HEK293T (cell line): ENCODE results near the gene KRT14.

Experiments
- L3MBTL2 ChIP-seq: fragments of 450-650 bp; conservative IDR thresholded peaks from 2 replicates; pipeline ENCODE4 v1.6.1; 2016; ENCODE audit warnings: mild to moderate bottlenecking
- NFRKB ChIP-seq: fragments of 450-650 bp; IDR thresholded peaks from 2 replicates; pipeline ENCODE4 v1.6.1; 2016; ENCODE audit warnings: mild to moderate bottlenecking, moderate library complexity
- TARDBP ChIP-seq: fragments of 450-650 bp; IDR thresholded peaks from 2 replicates; pipeline ENCODE4 v1.6.1; 2016
- ZNF384 ChIP-seq: fragments of 450-650 bp; IDR thresholded peaks from 2 replicates; pipeline ENCODE4 v1.6.1; 2016

DNA sequence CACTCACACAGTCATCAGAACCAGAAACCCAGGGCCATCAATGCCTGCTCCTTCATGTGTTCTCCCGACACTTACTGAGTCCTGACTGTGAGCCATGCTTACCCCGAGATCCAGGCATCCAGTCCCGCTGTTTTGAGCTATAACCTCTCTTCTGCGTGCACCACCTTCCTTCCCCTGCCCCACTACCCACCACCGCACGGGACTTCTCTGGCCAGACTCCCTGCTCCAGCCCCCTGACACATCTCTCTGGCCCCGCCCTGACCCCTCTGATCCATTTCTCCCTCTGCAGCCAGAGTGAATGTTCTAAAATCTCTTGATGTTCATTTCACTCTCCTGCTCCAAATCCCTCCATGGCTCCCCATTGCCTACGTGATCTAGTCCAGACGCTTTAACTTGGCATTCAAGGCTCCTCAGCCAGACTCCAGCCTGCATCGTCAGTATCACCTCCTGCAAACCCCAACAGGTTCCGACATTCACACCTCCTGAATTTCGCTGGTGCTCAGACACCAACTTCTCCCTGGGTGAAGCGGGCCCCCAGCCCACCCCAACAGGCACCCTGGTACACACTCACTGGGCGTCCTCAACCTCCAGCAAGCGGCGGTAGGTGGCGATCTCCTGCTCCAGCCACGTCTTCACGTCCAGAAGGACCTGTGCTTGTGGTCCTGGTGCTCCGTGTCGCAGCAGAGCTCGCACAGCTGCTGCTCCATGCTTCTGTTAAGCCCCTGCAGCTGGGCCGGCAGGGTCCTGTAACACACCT, 40.8 kb upstream of the KRT14 start:
- no peak for TF ChIP-seq TARDBP
- TF ChIP-seq ZNF384, result no peak
- TF ChIP-seq L3MBTL2, result no peak
- no peak for TF ChIP-seq NFRKB
